Fibroblast of lung (primary cell): ENCODE measurements around the gene FAM78B.

Source experiments
- EZH2 ChIP-seq: IDR thresholded peaks from 2 replicates; pipeline ENCODE4 v1.5.1; 2012; ENCODE audit warnings: low read length, control low read depth, mild to moderate bottlenecking; ENCODE audit errors: missing control alignments
- TF ChIP-seq, protein P1 (sequence below), 2 donors: IDR thresholded peaks in 1 of 2; conservative IDR thresholded peaks in 1 of 2; 1 replicate in 1 of 2; 2 replicates in 1 of 2; pipeline ENCODE4 v1.5.1; 2011 to 2012; ENCODE audit warnings: low read length in 2 of 2, control low read depth in 1 of 2, inconsistent platforms in 1 of 2, low read depth in 1 of 2, mild to moderate bottlenecking in 1 of 2

GRCh38 chr1:166063701-166064100 lies 103.1 kb downstream of the FAM78B start:
- TF ChIP-seq, protein P1, sequence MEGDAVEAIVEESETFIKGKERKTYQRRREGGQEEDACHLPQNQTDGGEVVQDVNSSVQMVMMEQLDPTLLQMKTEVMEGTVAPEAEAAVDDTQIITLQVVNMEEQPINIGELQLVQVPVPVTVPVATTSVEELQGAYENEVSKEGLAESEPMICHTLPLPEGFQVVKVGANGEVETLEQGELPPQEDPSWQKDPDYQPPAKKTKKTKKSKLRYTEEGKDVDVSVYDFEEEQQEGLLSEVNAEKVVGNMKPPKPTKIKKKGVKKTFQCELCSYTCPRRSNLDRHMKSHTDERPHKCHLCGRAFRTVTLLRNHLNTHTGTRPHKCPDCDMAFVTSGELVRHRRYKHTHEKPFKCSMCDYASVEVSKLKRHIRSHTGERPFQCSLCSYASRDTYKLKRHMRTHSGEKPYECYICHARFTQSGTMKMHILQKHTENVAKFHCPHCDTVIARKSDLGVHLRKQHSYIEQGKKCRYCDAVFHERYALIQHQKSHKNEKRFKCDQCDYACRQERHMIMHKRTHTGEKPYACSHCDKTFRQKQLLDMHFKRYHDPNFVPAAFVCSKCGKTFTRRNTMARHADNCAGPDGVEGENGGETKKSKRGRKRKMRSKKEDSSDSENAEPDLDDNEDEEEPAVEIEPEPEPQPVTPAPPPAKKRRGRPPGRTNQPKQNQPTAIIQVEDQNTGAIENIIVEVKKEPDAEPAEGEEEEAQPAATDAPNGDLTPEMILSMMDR (conservative IDR thresholded peaks at IDR 0.05 in 1 of 2, IDR thresholded peaks at IDR 0.05 in 1 of 2; ENCODE audit: low read depth in 1 of 2, low read length in 2 of 2), result no peak
- TF ChIP-seq EZH2, result no peak
